ENCODE data around the gene TTC9. TPM values are rescaled to one million over a fixed set of nuclear protein-coding genes. Genes with fewer than 3 reads are reported as not detected.
A peak's percentile ranks its signal among the peaks of the same experiment; 100 is the strongest.

Gene TTC9
- total RNA-seq, 1 experiment from 2014 or later, result 26.2 TPM

- TF ChIP-seq, protein P1, sequence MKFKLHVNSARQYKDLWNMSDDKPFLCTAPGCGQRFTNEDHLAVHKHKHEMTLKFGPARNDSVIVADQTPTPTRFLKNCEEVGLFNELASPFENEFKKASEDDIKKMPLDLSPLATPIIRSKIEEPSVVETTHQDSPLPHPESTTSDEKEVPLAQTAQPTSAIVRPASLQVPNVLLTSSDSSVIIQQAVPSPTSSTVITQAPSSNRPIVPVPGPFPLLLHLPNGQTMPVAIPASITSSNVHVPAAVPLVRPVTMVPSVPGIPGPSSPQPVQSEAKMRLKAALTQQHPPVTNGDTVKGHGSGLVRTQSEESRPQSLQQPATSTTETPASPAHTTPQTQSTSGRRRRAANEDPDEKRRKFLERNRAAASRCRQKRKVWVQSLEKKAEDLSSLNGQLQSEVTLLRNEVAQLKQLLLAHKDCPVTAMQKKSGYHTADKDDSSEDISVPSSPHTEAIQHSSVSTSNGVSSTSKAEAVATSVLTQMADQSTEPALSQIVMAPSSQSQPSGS (CRISPR knock-in tag; IDR thresholded peaks at IDR 0.05; ENCODE audit: borderline replicate concordance, low read depth), result no peak
- TF ChIP-seq IRF2 (CRISPR knock-in tag; IDR thresholded peaks at IDR 0.05; ENCODE audit: borderline replicate concordance, low read depth) (no peak), CDX4 (CRISPR knock-in tag; IDR thresholded peaks at IDR 0.05; ENCODE audit: borderline replicate concordance) (no peak), SP1 (CRISPR knock-in tag; conservative IDR thresholded peaks at IDR 0.05) (no peak), ZNF423 (CRISPR knock-in tag; IDR thresholded peaks at IDR 0.05) (no peak), HMGA2 (CRISPR knock-in tag; IDR thresholded peaks at IDR 0.05) (no peak), ELF4 (CRISPR knock-in tag; IDR thresholded peaks at IDR 0.05; ENCODE audit: low read depth) (no peak), SMAD3 (CRISPR knock-in tag; IDR thresholded peaks at IDR 0.05; ENCODE audit: borderline replicate concordance) (no peak)
- TF ChIP-seq, protein P2, sequence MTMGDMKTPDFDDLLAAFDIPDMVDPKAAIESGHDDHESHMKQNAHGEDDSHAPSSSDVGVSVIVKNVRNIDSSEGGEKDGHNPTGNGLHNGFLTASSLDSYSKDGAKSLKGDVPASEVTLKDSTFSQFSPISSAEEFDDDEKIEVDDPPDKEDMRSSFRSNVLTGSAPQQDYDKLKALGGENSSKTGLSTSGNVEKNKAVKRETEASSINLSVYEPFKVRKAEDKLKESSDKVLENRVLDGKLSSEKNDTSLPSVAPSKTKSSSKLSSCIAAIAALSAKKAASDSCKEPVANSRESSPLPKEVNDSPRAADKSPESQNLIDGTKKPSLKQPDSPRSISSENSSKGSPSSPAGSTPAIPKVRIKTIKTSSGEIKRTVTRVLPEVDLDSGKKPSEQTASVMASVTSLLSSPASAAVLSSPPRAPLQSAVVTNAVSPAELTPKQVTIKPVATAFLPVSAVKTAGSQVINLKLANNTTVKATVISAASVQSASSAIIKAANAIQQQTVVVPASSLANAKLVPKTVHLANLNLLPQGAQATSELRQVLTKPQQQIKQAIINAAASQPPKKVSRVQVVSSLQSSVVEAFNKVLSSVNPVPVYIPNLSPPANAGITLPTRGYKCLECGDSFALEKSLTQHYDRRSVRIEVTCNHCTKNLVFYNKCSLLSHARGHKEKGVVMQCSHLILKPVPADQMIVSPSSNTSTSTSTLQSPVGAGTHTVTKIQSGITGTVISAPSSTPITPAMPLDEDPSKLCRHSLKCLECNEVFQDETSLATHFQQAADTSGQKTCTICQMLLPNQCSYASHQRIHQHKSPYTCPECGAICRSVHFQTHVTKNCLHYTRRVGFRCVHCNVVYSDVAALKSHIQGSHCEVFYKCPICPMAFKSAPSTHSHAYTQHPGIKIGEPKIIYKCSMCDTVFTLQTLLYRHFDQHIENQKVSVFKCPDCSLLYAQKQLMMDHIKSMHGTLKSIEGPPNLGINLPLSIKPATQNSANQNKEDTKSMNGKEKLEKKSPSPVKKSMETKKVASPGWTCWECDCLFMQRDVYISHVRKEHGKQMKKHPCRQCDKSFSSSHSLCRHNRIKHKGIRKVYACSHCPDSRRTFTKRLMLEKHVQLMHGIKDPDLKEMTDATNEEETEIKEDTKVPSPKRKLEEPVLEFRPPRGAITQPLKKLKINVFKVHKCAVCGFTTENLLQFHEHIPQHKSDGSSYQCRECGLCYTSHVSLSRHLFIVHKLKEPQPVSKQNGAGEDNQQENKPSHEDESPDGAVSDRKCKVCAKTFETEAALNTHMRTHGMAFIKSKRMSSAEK (CRISPR knock-in tag; IDR thresholded peaks at IDR 0.05; ENCODE audit: borderline replicate concordance), result no peak
- TF ChIP-seq, protein P3, sequence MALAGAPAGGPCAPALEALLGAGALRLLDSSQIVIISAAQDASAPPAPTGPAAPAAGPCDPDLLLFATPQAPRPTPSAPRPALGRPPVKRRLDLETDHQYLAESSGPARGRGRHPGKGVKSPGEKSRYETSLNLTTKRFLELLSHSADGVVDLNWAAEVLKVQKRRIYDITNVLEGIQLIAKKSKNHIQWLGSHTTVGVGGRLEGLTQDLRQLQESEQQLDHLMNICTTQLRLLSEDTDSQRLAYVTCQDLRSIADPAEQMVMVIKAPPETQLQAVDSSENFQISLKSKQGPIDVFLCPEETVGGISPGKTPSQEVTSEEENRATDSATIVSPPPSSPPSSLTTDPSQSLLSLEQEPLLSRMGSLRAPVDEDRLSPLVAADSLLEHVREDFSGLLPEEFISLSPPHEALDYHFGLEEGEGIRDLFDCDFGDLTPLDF (CRISPR knock-in tag; IDR thresholded peaks at IDR 0.05), result no peak
Observed at GRCh38 chr14:70721542-70721941, 79.8 kb downstream of the TTC9 start (continued).

DNA sequence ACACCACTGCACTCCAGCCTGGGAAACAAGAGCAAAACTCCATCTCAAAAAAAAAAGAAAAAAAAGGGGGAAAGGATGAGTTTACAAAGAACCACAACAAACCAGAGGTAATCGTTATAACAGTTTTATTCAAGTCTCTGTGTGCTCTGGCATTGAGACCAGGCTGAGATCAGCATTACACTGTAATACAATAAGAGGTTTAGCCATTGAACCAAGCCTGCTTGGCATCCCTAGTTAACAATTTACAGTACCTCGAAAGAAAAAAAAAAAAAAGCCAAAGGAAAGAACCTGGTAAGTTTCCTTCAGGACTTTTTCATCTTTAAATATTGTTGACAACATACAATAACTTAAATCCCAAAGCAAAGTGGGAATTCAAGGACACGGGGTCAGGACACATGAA lies 80.7 kb downstream of the TTC9 start:
- Mint-ChIP-seq H3K27ac (0 out of 2 replicates have a peak overlapping the region, but pooled peaks have one; percentile 29), H3K4me1 (peaks cover 6% of the 10 kb centered on the region; the same call in 1 of the 2 replicates), H3K36me3 (no peaks in the 10 kb centered on the region), H3K4me3 (no peak overlapping the region), H3K9me3 (no peaks in the 10 kb centered on the region), H3K27me3 (ENCODE audit: low read depth) (no peaks in the 10 kb centered on the region)
- POLR2A ChIA-PET, result no interaction called here
- TF ChIP-seq ZNF232 (CRISPR knock-in tag; IDR thresholded peaks at IDR 0.05) (no peak), SOX15 (CRISPR knock-in tag; IDR thresholded peaks at IDR 0.05) (no peak), JAZF1 (CRISPR knock-in tag; IDR thresholded peaks at IDR 0.05) (no peak), IRF2 (CRISPR knock-in tag; IDR thresholded peaks at IDR 0.05; ENCODE audit: borderline replicate concordance, low read depth) (no peak), FOXJ3 (CRISPR knock-in tag; IDR thresholded peaks at IDR 0.05; ENCODE audit: borderline replicate concordance) (no peak), RELA (CRISPR knock-in tag; IDR thresholded peaks at IDR 0.05; ENCODE audit: borderline replicate concordance) (no peak), ZNF121 (CRISPR knock-in tag; IDR thresholded peaks at IDR 0.05) (no peak), RORB (CRISPR knock-in tag; IDR thresholded peaks at IDR 0.05) (no peak), ATF1 (CRISPR knock-in tag; IDR thresholded peaks at IDR 0.05) (no peak), ZNF423 (CRISPR knock-in tag; IDR thresholded peaks at IDR 0.05) (no peak)
- TF ChIP-seq, protein P4, sequence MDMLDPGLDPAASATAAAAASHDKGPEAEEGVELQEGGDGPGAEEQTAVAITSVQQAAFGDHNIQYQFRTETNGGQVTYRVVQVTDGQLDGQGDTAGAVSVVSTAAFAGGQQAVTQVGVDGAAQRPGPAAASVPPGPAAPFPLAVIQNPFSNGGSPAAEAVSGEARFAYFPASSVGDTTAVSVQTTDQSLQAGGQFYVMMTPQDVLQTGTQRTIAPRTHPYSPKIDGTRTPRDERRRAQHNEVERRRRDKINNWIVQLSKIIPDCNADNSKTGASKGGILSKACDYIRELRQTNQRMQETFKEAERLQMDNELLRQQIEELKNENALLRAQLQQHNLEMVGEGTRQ (CRISPR knock-in tag; IDR thresholded peaks at IDR 0.05), result no peak
- TF ChIP-seq, protein P5, sequence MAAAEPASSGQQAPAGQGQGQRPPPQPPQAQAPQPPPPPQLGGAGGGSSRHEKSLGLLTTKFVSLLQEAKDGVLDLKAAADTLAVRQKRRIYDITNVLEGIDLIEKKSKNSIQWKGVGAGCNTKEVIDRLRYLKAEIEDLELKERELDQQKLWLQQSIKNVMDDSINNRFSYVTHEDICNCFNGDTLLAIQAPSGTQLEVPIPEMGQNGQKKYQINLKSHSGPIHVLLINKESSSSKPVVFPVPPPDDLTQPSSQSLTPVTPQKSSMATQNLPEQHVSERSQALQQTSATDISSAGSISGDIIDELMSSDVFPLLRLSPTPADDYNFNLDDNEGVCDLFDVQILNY (CRISPR knock-in tag; IDR thresholded peaks at IDR 0.05), result no peak
- TF ChIP-seq, protein P6, sequence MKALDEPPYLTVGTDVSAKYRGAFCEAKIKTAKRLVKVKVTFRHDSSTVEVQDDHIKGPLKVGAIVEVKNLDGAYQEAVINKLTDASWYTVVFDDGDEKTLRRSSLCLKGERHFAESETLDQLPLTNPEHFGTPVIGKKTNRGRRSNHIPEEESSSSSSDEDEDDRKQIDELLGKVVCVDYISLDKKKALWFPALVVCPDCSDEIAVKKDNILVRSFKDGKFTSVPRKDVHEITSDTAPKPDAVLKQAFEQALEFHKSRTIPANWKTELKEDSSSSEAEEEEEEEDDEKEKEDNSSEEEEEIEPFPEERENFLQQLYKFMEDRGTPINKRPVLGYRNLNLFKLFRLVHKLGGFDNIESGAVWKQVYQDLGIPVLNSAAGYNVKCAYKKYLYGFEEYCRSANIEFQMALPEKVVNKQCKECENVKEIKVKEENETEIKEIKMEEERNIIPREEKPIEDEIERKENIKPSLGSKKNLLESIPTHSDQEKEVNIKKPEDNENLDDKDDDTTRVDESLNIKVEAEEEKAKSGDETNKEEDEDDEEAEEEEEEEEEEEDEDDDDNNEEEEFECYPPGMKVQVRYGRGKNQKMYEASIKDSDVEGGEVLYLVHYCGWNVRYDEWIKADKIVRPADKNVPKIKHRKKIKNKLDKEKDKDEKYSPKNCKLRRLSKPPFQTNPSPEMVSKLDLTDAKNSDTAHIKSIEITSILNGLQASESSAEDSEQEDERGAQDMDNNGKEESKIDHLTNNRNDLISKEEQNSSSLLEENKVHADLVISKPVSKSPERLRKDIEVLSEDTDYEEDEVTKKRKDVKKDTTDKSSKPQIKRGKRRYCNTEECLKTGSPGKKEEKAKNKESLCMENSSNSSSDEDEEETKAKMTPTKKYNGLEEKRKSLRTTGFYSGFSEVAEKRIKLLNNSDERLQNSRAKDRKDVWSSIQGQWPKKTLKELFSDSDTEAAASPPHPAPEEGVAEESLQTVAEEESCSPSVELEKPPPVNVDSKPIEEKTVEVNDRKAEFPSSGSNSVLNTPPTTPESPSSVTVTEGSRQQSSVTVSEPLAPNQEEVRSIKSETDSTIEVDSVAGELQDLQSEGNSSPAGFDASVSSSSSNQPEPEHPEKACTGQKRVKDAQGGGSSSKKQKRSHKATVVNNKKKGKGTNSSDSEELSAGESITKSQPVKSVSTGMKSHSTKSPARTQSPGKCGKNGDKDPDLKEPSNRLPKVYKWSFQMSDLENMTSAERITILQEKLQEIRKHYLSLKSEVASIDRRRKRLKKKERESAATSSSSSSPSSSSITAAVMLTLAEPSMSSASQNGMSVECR (CRISPR knock-in tag; IDR thresholded peaks at IDR 0.05; ENCODE audit: borderline replicate concordance), result no peak
- CTCF ChIA-PET, result interaction anchor here (0.6 to 1.5 kb wide), 3 partner anchors 9 to 155 kb away, joined by 3 to 4 read pairs (median 4); no protein-coding TSS in a partner anchor
- no peak for DNase-seq (ENCODE audit: low spot score)
- ATAC-seq, result no peak

Data from WTC11 (cell line).